K562 (cell line): ENCODE measurements around the gene ASB6. TPM values are rescaled to one million over a fixed set of nuclear protein-coding genes. Genes with fewer than 3 reads are reported as not detected.

ENCODE experiments used
- ADNP ChIP-seq: fragments of 200-800 bp; sonication (Bioruptor generic); IDR thresholded peaks from 2 replicates; pipeline ENCODE4 v1.6.1; 2016; ENCODE audit warnings: missing genetic modification characterization, missing compliant biosample characterization
- BHLHE40 ChIP-seq: IDR thresholded peaks from 2 replicates; pipeline ENCODE4 v1.6.1; 2011; ENCODE audit warnings: low read length, improper control_type of control experiment
- CCNT2 ChIP-seq: IDR thresholded peaks from 2 replicates; pipeline ENCODE4 v1.6.1; 2011; ENCODE audit warnings: borderline replicate concordance, low read depth, mild to moderate bottlenecking, moderate library complexity, mixed read lengths, low read length; ENCODE audit not compliant: insufficient read length; ENCODE audit errors: extremely low read depth
- CREBBP ChIP-seq: IDR thresholded peaks from one replicate; pipeline ENCODE4 v1.6.1; 2012; ENCODE audit warnings: low read depth, mild to moderate bottlenecking, control low read depth, inconsistent platforms, low read length
- CREM ChIP-seq: IDR thresholded peaks from 2 replicates; pipeline ENCODE4 v1.6.1; 2014; ENCODE audit warnings: antibody characterized with exemption, low read depth
- DDX20 ChIP-seq: fragments of 450-650 bp; IDR thresholded peaks from 2 replicates; pipeline ENCODE4 v1.6.1; 2016; ENCODE audit warnings: missing genetic modification characterization, low read depth, mild to moderate bottlenecking, missing compliant biosample characterization, moderate library complexity
- ESRRA ChIP-seq: fragments of 450-650 bp; IDR thresholded peaks from 2 replicates; pipeline ENCODE4 v1.6.1; 2014; ENCODE audit warnings: low read depth, mild to moderate bottlenecking, moderate library complexity, borderline replicate concordance
- HDAC2 ChIP-seq: fragments of 450-650 bp; IDR thresholded peaks from 2 replicates; pipeline ENCODE4 v1.6.1; 2016; ENCODE audit warnings: mild to moderate bottlenecking
- JUND ChIP-seq, 2 experiments: IDR thresholded peaks; 2 replicates in 1 of 2; 3 replicates in 1 of 2; pipeline ENCODE4 v1.6.1; 2011; ENCODE audit warnings: borderline replicate concordance in 2 of 2, low read depth in 2 of 2, low read length in 2 of 2, improper control_type of control experiment in 1 of 2, missing biosample characterization in 1 of 2, missing genetic modification characterization in 1 of 2, missing genetic modification reagents in 1 of 2
- MYNN ChIP-seq, 2 experiments: sonication (generic); formaldehyde crosslinking in 1 of 2; IDR thresholded peaks; 2 replicates each; pipeline versions ENCODE4 v1.5.0 to v1.6.1; 2016 to 2020; ENCODE audit warnings: antibody characterized with exemption in 1 of 2, missing genetic modification reagents in 1 of 2
- NCOA6 ChIP-seq: fragments of 450-650 bp; IDR thresholded peaks from 2 replicates; pipeline ENCODE4 v1.6.1; 2017; ENCODE audit warnings: mild to moderate bottlenecking
- NCOR1 ChIP-seq: fragments of 450-650 bp; IDR thresholded peaks from 2 replicates; pipeline ENCODE4 v1.6.1; 2016; ENCODE audit warnings: mild to moderate bottlenecking, moderate library complexity
- NKRF ChIP-seq: fragments of 450-650 bp; IDR thresholded peaks from 2 replicates; pipeline ENCODE4 v1.6.1; 2016; ENCODE audit warnings: borderline replicate concordance
- RFX7 ChIP-seq: fragments of 250-450 bp; sonication (Bioruptor Pico); IDR thresholded peaks from 2 replicates; pipeline ENCODE4 v1.5.1; 2021; ENCODE audit warnings: mild to moderate bottlenecking
- SIN3B ChIP-seq: fragments of 450-650 bp; IDR thresholded peaks from 2 replicates; pipeline ENCODE4 v1.6.1; 2017; ENCODE audit warnings: low read depth, mild to moderate bottlenecking, moderate library complexity
- SMARCE1 ChIP-seq: fragments of 450-650 bp; IDR thresholded peaks from 2 replicates; pipeline ENCODE4 v1.7.1; 2016; ENCODE audit warnings: mild to moderate bottlenecking
- SPI1 ChIP-seq: IDR thresholded peaks from 2 replicates; pipeline ENCODE4 v1.6.1; 2011; ENCODE audit warnings: low read depth, low read length, control low read depth, borderline replicate concordance
- SRSF1 ChIP-seq: fragments of 200-400 bp; formaldehyde crosslinking; IDR thresholded peaks from 2 replicates; pipeline ENCODE4 v1.6.1; 2017; ENCODE audit warnings: mild to moderate bottlenecking, low read depth, low read length, moderate library complexity
- ZBTB43 ChIP-seq: sonication (generic); formaldehyde crosslinking; IDR thresholded peaks from 2 replicates; pipeline ENCODE4 v1.8.0; 2023; ENCODE audit warnings: mild to moderate bottlenecking, missing genetic modification reagents
- ZEB2 ChIP-seq: fragments of 450-650 bp; IDR thresholded peaks from 2 replicates; pipeline ENCODE4 v1.6.1; 2016
- ZFP30 ChIP-seq: fragments of 250-450 bp; sonication (Bioruptor Pico); IDR thresholded peaks from 2 replicates; pipeline ENCODE4 v1.8.0; 2022; ENCODE audit warnings: moderate library complexity, mild to moderate bottlenecking, inconsistent platforms, borderline replicate concordance
- ZFP91 ChIP-seq: sonication (generic); formaldehyde crosslinking; IDR thresholded peaks from 2 replicates; pipeline ENCODE4 v1.8.0; 2022; ENCODE audit warnings: mild to moderate bottlenecking, missing genetic modification reagents
- ZNF143 ChIP-seq: sonication (generic); formaldehyde crosslinking; IDR thresholded peaks from 2 replicates; pipeline ENCODE4 v1.9.0; 2022; ENCODE audit warnings: mild to moderate bottlenecking, missing genetic modification reagents
- ZNF212 ChIP-seq: fragments of 450-650 bp; formaldehyde crosslinking; IDR thresholded peaks from 2 replicates; pipeline ENCODE4 v1.4.0; 2020; ENCODE audit warnings: mild to moderate bottlenecking
- ZNF551 ChIP-seq: fragments of 250-450 bp; sonication (Bioruptor Pico); IDR thresholded peaks from 2 replicates; pipeline ENCODE4 v1.5.0; 2021; ENCODE audit warnings: mild to moderate bottlenecking, moderate library complexity
- ZNF76 ChIP-seq: fragments of 250-450 bp; sonication (Bioruptor Pico); IDR thresholded peaks from 2 replicates; pipeline ENCODE4 v1.4.0; 2020; ENCODE audit warnings: mild to moderate bottlenecking, moderate library complexity, borderline replicate concordance
- ZNF766 ChIP-seq: fragments of 200-800 bp; sonication (Bioruptor generic); conservative IDR thresholded peaks from 2 replicates; pipeline ENCODE4 v1.6.1; 2016; ENCODE audit warnings: missing genetic modification characterization, missing compliant biosample characterization
- polyA plus RNA-seq, 8 experiments: library from polyadenylated mRNA; depleted of rRNA in 4 of 8; stranded (reverse) in 5 of 8; unstranded in 3 of 8; fragments of >200 nt; fragmentation: Nextera tagmentation in 2 of 8; fragmentation: Illumina TruSeq in 1 of 8; extraction: Ambion mirVana in 2 of 8; extraction: Trizol in 1 of 8; gene quantifications; 2 replicates each; pipeline versions ENCODE4 v1.2.1 to v1.2.3, GENCODE V29; 2011 to 2014; ENCODE audit warnings: inconsistent platforms in 1 of 8, missing spikeins in 1 of 8
- total RNA-seq, 7 experiments: library from RNA; depleted of rRNA in 6 of 7; stranded (reverse); fragments of >200 nt in 6 of 7; fragmentation: Illumina TruSeq in 2 of 7; extraction: Trizol in 2 of 7; gene quantifications; 2 replicates each; pipeline versions ENCODE4 v1.2.1 to v1.2.3, GENCODE V29; 2011 to 2021; ENCODE audit warnings: low replicate concordance in 1 of 7

Gene ASB6
- total and polyA plus RNA-seq, 9 of the 15 experiments (the other 6 are each of a cell fraction or from before 2014, with no cell fraction given) = 0.92 to 17.8 (median 11.3) TPM

- TF ChIP-seq MYNN (IDR thresholded peaks at IDR 0.05) (no peak), MYNN (CRISPR knock-in tag; IDR thresholded peaks at IDR 0.05) (no peak), HDAC2 (0 out of 2 replicates have a peak, but pooled peaks have one; percentile 15), SPI1 (0 out of 2 replicates have a peak, but pooled peaks have one; percentile 22), ADNP (tag) (no peak), CREBBP (no peak), CREM (peak; percentile 82), ZFP30 (CRISPR knock-in tag) (no peak), SIN3B (no peak), NCOR1 (no peak), ZNF76 (CRISPR knock-in tag) (no peak), DDX20 (tag) (no peak), RFX7 (CRISPR knock-in tag) (no peak), ZNF143 (CRISPR knock-in tag) (no peak), JUND (IDR thresholded peaks at IDR 0.05; ENCODE audit: borderline replicate concordance, low read depth, low read length) (no peak), JUND (tag; IDR thresholded peaks at IDR 0.05; ENCODE audit: borderline replicate concordance, low read depth, low read length) (no peak; the same call in 2 of the 3 replicates), CCNT2 (no peak), NCOA6 (no peak), ZNF212 (CRISPR knock-in tag) (no peak), NKRF (no peak), BHLHE40 (no peak), ESRRA (no peak), ZNF766 (CRISPR knock-in tag) (no peak), SMARCE1 (no peak), ZFP91 (CRISPR knock-in tag) (no peak), ZEB2 (peak; percentile 71), SRSF1 (no peak), ZNF551 (CRISPR knock-in tag) (no peak), ZBTB43 (CRISPR knock-in tag) (no peak)
Measured at GRCh38 chr9:129624947-129625346, 17.0 kb downstream of the ASB6 start (continued).
